Common myeloid progenitor, CD34-positive (primary cell): ENCODE measurements around the gene SLC15A5.

Experiments used
- CTCF ChIA-PET: fragments of 350-600 bp; sonication (Branson Sonifier 250); formaldehyde crosslinking; loops from one replicate; lab custom pipeline; 2021; ENCODE audit warnings: antibody characterized with exemption; lab: Charles Lee
- POLR2A ChIA-PET: fragments of 350-600 bp; sonication (Branson Sonifier 250); formaldehyde crosslinking; loops from one replicate; lab custom pipeline; 2021; ENCODE audit warnings: antibody characterized with exemption; lab: Charles Lee
- DNase-seq, 3 donors: peaks; one replicate each; pipeline versions ENCODE4 v3.0.0 to v3.0.0-alpha.2; 2013
- H3K27ac ChIP-seq, 2 experiments: 1 replicate in 1 of 2; 2 replicates in 1 of 2; pipeline ENCODE4 v1.7.0; 2013; ENCODE audit warnings: inconsistent platforms in 2 of 2, low read length in 2 of 2, mild to moderate bottlenecking in 2 of 2, low read depth in 1 of 2, moderate library complexity in 1 of 2; ENCODE audit not compliant: severe bottlenecking in 2 of 2, insufficient read depth in 1 of 2, poor library complexity in 1 of 2
- H3K27me3 ChIP-seq, 5 experiments: replicated peaks in 2 of 5; 1 replicate in 3 of 5; 2 replicates in 2 of 5; pipeline versions ENCODE4 v1.6.1 to v1.7.0; 2013; ENCODE audit warnings: low read length in 4 of 5, mild to moderate bottlenecking in 2 of 5, moderate library complexity in 2 of 5, inconsistent platforms in 1 of 5; ENCODE audit not compliant: insufficient read depth in 5 of 5, control insufficient read depth in 4 of 5
- H3K36me3 ChIP-seq, 4 experiments: 1 replicate in 2 of 4; 2 replicates in 2 of 4; pipeline versions ENCODE4 v1.6.1 to v1.7.0; 2013; ENCODE audit warnings: low read length in 3 of 4, control low read depth in 1 of 4, mild to moderate bottlenecking in 1 of 4; ENCODE audit not compliant: control insufficient read depth in 4 of 4, insufficient read depth in 4 of 4
- H3K4me1 ChIP-seq, 4 experiments: 1 replicate in 3 of 4; 2 replicates in 1 of 4; pipeline versions ENCODE4 v1.6.1 to v1.7.1; 2013; ENCODE audit warnings: low read length in 3 of 4, mild to moderate bottlenecking in 3 of 4, control low read depth in 1 of 4, inconsistent platforms in 1 of 4, moderate library complexity in 1 of 4; ENCODE audit not compliant: control insufficient read depth in 4 of 4, insufficient read depth in 4 of 4; ENCODE audit errors: control extremely low read depth in 1 of 4
- H3K4me3 ChIP-seq, 7 experiments: 1 replicate in 4 of 7; 2 replicates in 3 of 7; pipeline versions ENCODE4 v1.5.1 to v1.7.0; 2013; ENCODE audit warnings: mild to moderate bottlenecking in 7 of 7, low read length in 6 of 7, moderate library complexity in 6 of 7, inconsistent platforms in 2 of 7, low read depth in 2 of 7, control low read depth in 1 of 7; ENCODE audit not compliant: insufficient read depth in 4 of 7, control insufficient read depth in 1 of 7; ENCODE audit errors: extremely low read depth in 1 of 7
- H3K9me3 ChIP-seq, 5 experiments: 1 replicate in 4 of 5; 2 replicates in 1 of 5; pipeline versions ENCODE4 v1.6.1 to v1.7.1; 2013; ENCODE audit warnings: low read length in 4 of 5, mild to moderate bottlenecking in 2 of 5, inconsistent platforms in 1 of 5, low read depth in 1 of 5, moderate library complexity in 1 of 5; ENCODE audit not compliant: control insufficient read depth in 4 of 5, insufficient read depth in 2 of 5; ENCODE audit errors: control extremely low read depth in 1 of 5
- WGBS: methylation state at CpG from one replicate; pipeline ENCODE4 v1.1.5; 2013; ENCODE audit not compliant: insufficient coverage; 5-methylcytosine and 5-hydroxymethylcytosine counted together

Gene SLC15A5

DNA sequence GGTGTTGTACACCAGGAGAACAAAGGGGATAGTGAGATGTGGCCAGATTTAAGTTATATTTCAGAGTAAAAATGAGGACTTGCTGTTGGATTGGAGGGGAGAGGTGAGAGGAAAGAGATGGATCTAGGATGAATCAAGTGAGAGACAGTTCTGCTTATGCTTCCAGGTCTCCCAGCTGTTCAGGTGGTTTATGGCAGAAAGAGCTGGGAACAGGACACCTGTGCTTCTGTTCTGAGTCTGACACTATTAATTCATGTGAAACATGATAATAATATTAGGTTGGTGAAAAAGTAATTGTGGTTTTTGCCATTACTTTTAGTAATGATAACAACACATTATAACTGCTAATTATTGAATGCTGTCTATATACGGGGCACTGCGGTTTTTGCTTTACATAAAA lies 55.7 kb downstream of the SLC15A5 start:
- no peaks in the 10 kb centered on the region for H3K27me3 ChIP-seq
- POLR2A ChIA-PET: no interaction called here
- H3K9me3 ChIP-seq: no peaks in the 10 kb centered on the region
- 100% methylated on average over 2 of the region's 2 CpGs for WGBS
- H3K4me3 ChIP-seq: no peak overlapping the region
- no peaks in the 10 kb centered on the region for H3K4me1 ChIP-seq
- H3K27ac ChIP-seq: no peak overlapping the region
- H3K36me3 ChIP-seq: no peaks in the 10 kb centered on the region
- CTCF ChIA-PET: no interaction called here
- no peak for DNase-seq

DNA sequence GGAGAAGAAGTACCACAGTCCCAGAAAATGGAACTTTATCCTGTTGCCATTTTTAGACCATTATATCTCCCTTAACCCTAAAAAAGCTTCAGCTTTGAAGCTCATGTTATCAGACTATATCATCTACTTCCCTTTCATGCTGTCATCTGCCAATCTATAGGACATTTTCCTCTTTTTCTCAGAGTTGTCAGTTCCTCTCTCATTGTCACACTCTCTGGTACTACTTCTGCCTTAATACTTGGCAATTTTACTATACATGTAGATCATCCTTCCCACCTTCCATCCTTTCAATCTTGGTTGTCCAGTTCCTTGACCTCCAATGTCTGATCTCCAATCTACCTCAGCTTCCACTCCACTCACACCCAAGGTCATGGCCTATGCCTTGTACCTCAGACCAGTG lies 57.4 kb downstream of the SLC15A5 start:
- no peak overlapping the region for H3K4me3 ChIP-seq
- no peak overlapping the region for H3K27ac ChIP-seq
- no peak for DNase-seq
- CTCF ChIA-PET: no interaction called here
- H3K9me3 ChIP-seq: no peaks in the 10 kb centered on the region
- no peaks in the 10 kb centered on the region for H3K4me1 ChIP-seq
- H3K36me3 ChIP-seq: no peaks in the 10 kb centered on the region
- no peaks in the 10 kb centered on the region for H3K27me3 ChIP-seq
- POLR2A ChIA-PET: no interaction called here

DNA sequence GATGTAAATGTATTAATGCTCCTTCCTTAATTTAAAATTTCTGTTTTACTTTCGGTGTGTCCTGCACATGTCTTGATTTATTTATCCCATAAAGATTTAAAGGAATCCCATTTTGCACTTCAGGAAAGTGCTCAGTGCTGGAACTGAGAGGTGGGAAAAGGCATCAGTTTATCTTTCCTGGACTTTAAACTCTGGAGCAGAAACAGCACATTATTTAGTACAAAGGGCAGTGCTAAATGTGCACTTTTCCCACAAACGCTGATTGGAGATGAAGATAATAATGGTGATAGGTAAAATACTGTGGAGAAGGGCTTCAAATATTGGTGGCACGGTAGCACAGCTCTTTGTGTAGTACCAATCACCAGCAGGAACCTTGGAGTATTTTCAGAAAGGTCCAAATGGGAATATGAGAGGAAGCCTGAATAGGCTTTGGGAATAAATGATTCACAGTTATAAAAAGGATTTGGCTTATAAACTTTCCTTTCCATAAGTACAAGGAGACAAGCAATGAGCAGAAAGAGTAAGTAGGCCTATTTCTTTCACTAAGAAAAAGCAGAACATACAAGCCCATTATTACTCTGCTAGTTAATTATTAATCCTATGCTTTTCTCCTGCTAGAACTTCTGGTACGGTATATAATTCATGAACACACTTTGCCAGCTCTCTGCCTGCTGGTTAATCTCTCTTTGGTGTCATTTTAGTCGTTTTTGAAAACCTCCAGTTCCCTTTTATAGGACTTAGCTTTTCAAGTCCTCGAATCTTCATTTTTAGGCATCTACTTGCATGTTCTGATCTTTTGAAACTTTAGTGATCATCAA lies 58.3 kb downstream of the SLC15A5 start:
- no peak for DNase-seq
- ChIA-PET CTCF (no interaction called here), POLR2A (no interaction called here)
- H3K4me3 ChIP-seq: no peak overlapping the region
- no peaks in the 10 kb centered on the region for H3K4me1 ChIP-seq
- no peaks in the 10 kb centered on the region for H3K27me3 ChIP-seq
- no peaks in the 10 kb centered on the region for H3K9me3 ChIP-seq
- H3K27ac ChIP-seq: no peak overlapping the region
- 72% methylated on average over 5 of the region's 6 CpGs for WGBS
- H3K36me3 ChIP-seq: no peaks in the 10 kb centered on the region

- Histone ChIP-seq H3K36me3 (no peaks in the 10 kb centered on the region), H3K27ac (no peak overlapping the region), H3K4me1 (no peaks in the 10 kb centered on the region), H3K27me3 (no peaks in the 10 kb centered on the region), H3K9me3 (no peaks in the 10 kb centered on the region), H3K4me3 (no peak overlapping the region)
- DNase-seq: no peak
- ChIA-PET POLR2A (no interaction called here), CTCF (no interaction called here)
- WGBS: no CpG with 5 or more reads among the region's 6 CpGs
These were observed 59.3 kb downstream of the SLC15A5 start for GRCh38 chr12:16218234-16218633.

DNA sequence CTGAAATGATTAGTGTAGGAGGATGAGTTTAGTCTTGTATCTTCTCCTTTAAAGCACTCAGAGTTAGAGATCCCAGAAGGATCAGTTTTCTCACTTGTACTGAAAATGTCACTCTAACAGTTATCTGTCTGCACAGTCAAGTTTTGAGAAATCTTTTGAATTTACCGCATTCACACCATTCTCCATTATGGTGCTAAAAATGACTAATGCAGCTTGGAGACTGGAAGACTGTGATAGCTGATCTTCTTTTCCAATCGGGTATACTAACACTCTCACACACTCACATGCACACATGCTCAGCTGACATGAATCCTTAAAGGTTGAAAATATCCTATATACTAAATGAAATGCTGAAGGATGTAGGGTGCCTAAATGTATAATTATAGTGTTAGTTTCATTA lies 65.8 kb downstream of the SLC15A5 start:
- POLR2A ChIA-PET: no interaction called here
- H3K36me3 ChIP-seq: no peaks in the 10 kb centered on the region
- WGBS: no CpG with 5 or more reads among the region's 2 CpGs
- peaks cover 0 to 2% (median 0%) of the 10 kb centered on the region in 5 experiments for H3K9me3 ChIP-seq
- CTCF ChIA-PET: no interaction called here
- no peak overlapping the region for H3K27ac ChIP-seq
- H3K4me1 ChIP-seq: no peaks in the 10 kb centered on the region
- H3K27me3 ChIP-seq: no peaks in the 10 kb centered on the region
- DNase-seq: no peak
- no peak overlapping the region for H3K4me3 ChIP-seq

GRCh38 chr12:16198884-16199283 lies 78.6 kb downstream of the SLC15A5 start:
- no CpG with 5 or more reads among the region's 3 CpGs for WGBS
- CTCF ChIA-PET: interaction anchor here (1.7 kb wide), 1 partner anchor 160 kb away, joined by 4 read pairs; no protein-coding TSS in a partner anchor
- Histone ChIP-seq H3K4me3 (no peak overlapping the region), H3K9me3 (no peaks in the 10 kb centered on the region), H3K4me1 (no peaks in the 10 kb centered on the region), H3K27me3 (no peaks in the 10 kb centered on the region), H3K36me3 (no peaks in the 10 kb centered on the region), H3K27ac (no peak overlapping the region)
- POLR2A ChIA-PET: no interaction called here
- peak; percentile 5 to 73 (median 58) for DNase-seq

GRCh38 chr12:16197600-16197999 lies 79.9 kb downstream of the SLC15A5 start:
- no peaks in the 10 kb centered on the region for H3K36me3 ChIP-seq
- H3K27ac ChIP-seq: no peak overlapping the region
- no peaks in the 10 kb centered on the region for H3K9me3 ChIP-seq
- POLR2A ChIA-PET: no interaction called here
- WGBS: no CpG with 5 or more reads among the region's 4 CpGs
- no peak overlapping the region for H3K4me3 ChIP-seq
- no peaks in the 10 kb centered on the region for H3K4me1 ChIP-seq
- no peak for DNase-seq
- H3K27me3 ChIP-seq: no peaks in the 10 kb centered on the region
- CTCF ChIA-PET: interaction anchor here (1.7 kb wide), 1 partner anchor 162 kb away, joined by 4 read pairs; no protein-coding TSS in a partner anchor
